GM12891 (cell line): ENCODE results near the gene TREM1.
"Not testable (repeated sequence)": the region's sequence is repeated elsewhere in the genome, so short reads cannot be mapped to it uniquely, and the experiment has no call there.

Source experiments
- DNase-seq: peaks from one replicate; pipeline ENCODE4 v3.0.0; 2011; ENCODE audit warnings: low spot score; ENCODE audit not compliant: insufficient read length
- FAIRE-seq: peaks from 2 replicates; lab custom pipeline; 2011; peaks lifted over from hg19 to GRCh38; lab: Jason Lieb, UNC
- PAX5 ChIP-seq: IDR thresholded peaks from 2 replicates; pipeline ENCODE4 v1.6.1; 2011; ENCODE audit warnings: low read length, moderate library complexity, mild to moderate bottlenecking; ENCODE audit not compliant: insufficient read depth, severe bottlenecking
- POLR2A ChIP-seq: IDR thresholded peaks from 2 replicates; pipeline ENCODE4 v1.6.1; 2011; ENCODE audit warnings: low read depth, low read length, control low read depth
- POLR2AphosphoS5 ChIP-seq: IDR thresholded peaks from 2 replicates; pipeline ENCODE4 v1.6.1; 2011; ENCODE audit warnings: low read depth, low read length, control low read depth
- POU2F2 ChIP-seq: IDR thresholded peaks from 2 replicates; pipeline ENCODE4 v1.6.1; 2011; ENCODE audit warnings: low read depth, mild to moderate bottlenecking, control low read depth, low read length, moderate library complexity
- SPI1 ChIP-seq: IDR thresholded peaks from 2 replicates; pipeline ENCODE4 v1.6.1; 2011; ENCODE audit warnings: low read depth, low read length, control low read depth
- TAF1 ChIP-seq: IDR thresholded peaks from 2 replicates; pipeline ENCODE4 v1.6.1; 2011; ENCODE audit warnings: low read depth, low read length, control low read depth

The TREM1 gene

GRCh38 chr6:41325446-41326066 is 39.1 kb upstream of the TREM1 start:
- no peak for DNase-seq
- TF ChIP-seq SPI1 = no peak
- TF ChIP-seq TAF1 = no peak
- TF ChIP-seq POLR2A = no peak
- no peak for TF ChIP-seq PAX5
- FAIRE-seq = no peak

- DNase-seq (no peak), FAIRE-seq (no peak)
- TF ChIP-seq POLR2A = no peak
- no peak for TF ChIP-seq POU2F2
- TF ChIP-seq TAF1 = no peak
- TF ChIP-seq SPI1 = no peak
- no peak for TF ChIP-seq PAX5
Measured at GRCh38 chr6:41321183-41321582, 34.7 kb upstream of the TREM1 start.

GRCh38 chr6:41318654-41319565 is 32.4 kb upstream of the TREM1 start:
- FAIRE-seq (peak; percentile 99), DNase-seq (peak; percentile 66)
- TF ChIP-seq POLR2A = no peak
- TF ChIP-seq TAF1 = 0 out of 2 replicates have a peak, but pooled peaks have one; percentile 21
- TF ChIP-seq POU2F2 = 0 out of 2 replicates have a peak, but pooled peaks have one; percentile 47
- no peak for TF ChIP-seq POLR2AphosphoS5
- peak; percentile 20 for TF ChIP-seq PAX5

- no peak for TF ChIP-seq POU2F2
- TF ChIP-seq POLR2A = no peak
- TF ChIP-seq SPI1 = no peak
- TF ChIP-seq POLR2AphosphoS5 = no peak
- TF ChIP-seq TAF1 = no peak
- no peak for TF ChIP-seq PAX5
- DNase-seq = no peak
- no peak for FAIRE-seq
Measured at GRCh38 chr6:41318261-41318653, 31.8 kb upstream of the TREM1 start.

- FAIRE-seq (no peak), DNase-seq (no peak)
- TF ChIP-seq POLR2A (no peak), POLR2AphosphoS5 (no peak), PAX5 (no peak), TAF1 (no peak), POU2F2 (no peak), SPI1 (no peak)
Measured at GRCh38 chr6:41315943-41316620, 29.6 kb upstream of the TREM1 start.

- TF ChIP-seq SPI1 = no peak
- no peak for TF ChIP-seq PAX5
- no peak for TF ChIP-seq POLR2AphosphoS5
- TF ChIP-seq POLR2A = no peak
- no peak for TF ChIP-seq POU2F2
- no peak for TF ChIP-seq TAF1
- FAIRE-seq (no peak), DNase-seq (no peak)
Measured at GRCh38 chr6:41315203-41315602, 28.7 kb upstream of the TREM1 start.

- FAIRE-seq (peak; percentile 33), DNase-seq (no peak)
- TF ChIP-seq POU2F2 = no peak
- TF ChIP-seq POLR2A = no peak
- no peak for TF ChIP-seq POLR2AphosphoS5
- TF ChIP-seq PAX5 = no peak
Measured at GRCh38 chr6:41306187-41306854, 19.8 kb upstream of the TREM1 start.

- no peak for DNase-seq
- FAIRE-seq = peak; percentile 81
- TF ChIP-seq POLR2AphosphoS5 (no peak), SPI1 (peak; percentile 96), POLR2A (no peak), TAF1 (no peak)
Measured at GRCh38 chr6:41302638-41303037, 16.2 kb upstream of the TREM1 start.

GRCh38 chr6:41298785-41299502 is 12.5 kb upstream of the TREM1 start:
- TF ChIP-seq POLR2AphosphoS5 (no peak), SPI1 (no peak), TAF1 (no peak), PAX5 (no peak), POLR2A (no peak), POU2F2 (no peak)
- FAIRE-seq (peak; percentile 9), DNase-seq (no peak)

- DNase-seq, FAIRE-seq: not testable (repeated sequence)
Measured at GRCh38 chr6:41297248-41297647, 10.8 kb upstream of the TREM1 start.
